HG03103 (cell line): ENCODE measurements around the gene LMF1.
"Not testable (repeated sequence)": the region's sequence is repeated elsewhere in the genome, so short reads cannot be mapped to it uniquely, and the experiment has no call there.

Experiments
- ATAC-seq: cut with Tn5 transposase; IDR thresholded peaks from one replicate; pipeline ENCODE4 v1.9.1; 2021; ENCODE audit warnings: low read depth; ENCODE audit not compliant: unreplicated experiment

Gene LMF1

DNA sequence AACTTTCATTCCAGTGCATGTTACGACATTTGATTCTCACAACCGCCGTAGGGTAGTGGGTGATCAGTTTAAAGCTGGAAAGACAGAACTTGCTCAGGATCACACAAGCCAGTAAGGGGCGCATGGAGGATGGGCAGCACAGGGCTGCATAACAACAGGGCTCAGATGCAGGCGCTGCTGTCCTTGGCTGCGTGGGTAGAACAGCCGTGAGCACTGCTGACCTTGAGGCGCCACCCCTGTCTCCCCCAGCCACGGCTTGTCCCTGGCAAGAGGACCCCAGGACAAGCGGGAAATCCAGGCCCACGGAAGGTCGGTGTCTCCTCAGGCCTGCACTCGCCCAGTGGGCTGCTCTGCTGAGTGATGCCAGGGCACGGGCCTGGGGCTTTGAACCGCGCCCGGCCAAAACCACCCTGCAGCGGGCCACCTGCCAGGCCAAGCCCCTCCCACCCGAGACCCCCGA lies 84.7 kb downstream of the LMF1 start:
- ATAC-seq = no peak

DNA sequence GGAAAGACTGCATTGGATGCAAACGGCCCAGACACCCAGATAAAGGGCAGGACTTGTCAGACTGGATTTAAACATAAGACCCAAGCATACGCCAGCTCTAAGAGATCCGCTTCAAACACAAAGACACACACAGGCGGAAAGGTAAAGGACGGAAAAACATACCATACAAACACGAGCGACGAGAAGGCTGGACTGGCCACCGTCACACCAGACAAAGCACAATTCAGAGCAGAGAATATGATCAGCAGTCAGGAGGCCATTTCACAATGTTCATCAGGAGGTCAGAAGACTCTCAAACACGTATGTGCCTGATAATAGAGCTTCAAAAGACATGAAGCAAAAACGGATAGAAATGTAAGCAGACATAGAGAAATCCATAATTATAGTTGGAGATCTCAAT lies 85.4 kb downstream of the LMF1 start:
- no peak for ATAC-seq

DNA sequence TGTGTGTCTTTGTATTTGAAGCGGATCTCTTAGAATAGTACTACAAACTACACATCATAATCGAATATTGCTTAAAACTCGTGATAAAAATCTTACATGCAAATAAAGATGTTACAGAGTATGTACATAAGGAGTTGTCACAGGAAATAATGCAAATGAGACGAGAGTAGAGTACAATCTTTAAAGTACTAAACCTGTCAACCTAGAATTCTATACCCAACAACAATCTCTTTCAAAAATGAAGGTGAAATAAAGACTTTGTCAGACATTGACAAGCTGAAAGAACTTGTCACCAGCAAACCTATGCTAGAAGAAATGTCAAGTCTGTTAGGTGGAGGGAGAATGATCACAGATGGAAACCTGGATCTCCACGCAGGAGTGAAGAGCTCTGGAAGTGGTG lies 86.6 kb downstream of the LMF1 start:
- no peak for ATAC-seq

DNA sequence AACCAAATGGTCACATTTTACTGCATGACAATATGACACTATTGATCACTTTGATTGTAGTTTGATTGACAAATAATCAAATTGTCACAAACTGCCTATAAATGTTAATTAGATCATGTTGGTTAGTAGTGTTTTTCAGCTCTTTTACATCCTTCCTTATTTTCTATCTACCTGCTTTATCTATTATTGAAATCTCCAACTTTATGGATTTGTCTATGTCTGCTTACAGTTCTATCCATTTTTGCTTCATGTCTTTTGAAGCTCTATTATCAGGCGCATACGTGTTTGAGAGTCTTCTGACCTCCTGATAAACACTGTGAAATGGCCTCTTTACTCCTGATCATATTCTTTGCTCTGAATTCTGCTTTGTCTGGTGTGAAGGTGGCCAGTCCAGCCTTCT lies 87.0 kb downstream of the LMF1 start:
- no peak for ATAC-seq

DNA sequence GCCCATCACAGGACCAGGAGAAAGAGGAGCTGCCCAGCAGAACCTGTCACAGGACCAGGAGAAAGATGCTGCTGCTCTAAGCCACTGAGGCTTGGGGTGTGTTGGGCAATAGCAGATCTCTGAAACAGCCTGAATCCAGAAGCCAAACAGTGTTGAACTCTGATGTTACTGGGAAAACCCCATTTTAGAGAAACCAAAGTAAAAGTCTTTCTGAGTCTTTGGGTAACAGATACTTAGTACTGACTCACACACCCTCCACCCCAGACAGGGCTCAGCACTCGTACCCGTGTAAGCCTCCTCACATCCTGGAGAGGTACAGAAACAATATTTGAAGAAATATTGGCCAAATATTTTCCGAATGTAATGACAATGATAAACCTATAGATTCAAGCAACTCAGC lies 87.4 kb downstream of the LMF1 start:
- no peak for ATAC-seq

DNA sequence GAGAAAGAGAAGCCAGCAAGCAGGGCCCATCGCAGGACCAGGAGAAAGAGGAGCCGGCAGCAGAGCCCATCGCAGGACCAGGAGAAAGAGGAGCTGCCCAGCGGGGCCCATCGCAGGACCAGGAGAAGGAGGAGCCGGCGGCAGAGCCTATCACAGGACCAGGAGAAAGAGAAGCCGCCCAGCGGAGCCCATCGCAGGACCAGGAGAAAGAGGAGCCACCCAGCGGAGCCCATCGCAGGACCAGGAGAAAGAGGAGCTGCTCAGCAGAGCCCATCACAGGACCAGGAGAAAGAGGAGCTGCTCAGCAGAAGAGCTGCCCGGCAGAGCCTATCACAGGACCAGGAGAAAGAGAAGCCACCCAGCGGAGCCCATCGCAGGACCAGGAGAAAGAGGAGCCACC lies 88.1 kb downstream of the LMF1 start:
- ATAC-seq = not testable (repeated sequence)

DNA sequence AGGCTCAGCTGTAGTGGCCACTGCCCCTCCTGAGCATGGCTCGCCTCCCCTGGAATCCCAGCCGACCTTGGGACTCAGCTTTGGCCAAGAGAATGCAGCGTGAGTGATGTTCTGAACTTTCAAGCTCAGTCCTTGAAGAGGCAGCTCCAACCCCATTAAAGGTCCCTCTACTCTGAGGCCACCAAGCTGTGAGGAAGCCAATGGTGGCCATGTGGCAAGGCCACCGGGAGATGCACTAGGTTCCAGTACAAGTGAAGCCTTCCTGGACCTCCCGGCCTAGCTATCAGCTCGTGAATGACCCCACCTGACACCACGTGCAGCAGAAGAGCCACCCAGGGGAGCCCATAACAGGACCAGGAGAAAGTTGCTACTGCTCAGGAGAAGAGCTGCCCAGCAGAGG lies 88.5 kb downstream of the LMF1 start:
- ATAC-seq = no peak

DNA sequence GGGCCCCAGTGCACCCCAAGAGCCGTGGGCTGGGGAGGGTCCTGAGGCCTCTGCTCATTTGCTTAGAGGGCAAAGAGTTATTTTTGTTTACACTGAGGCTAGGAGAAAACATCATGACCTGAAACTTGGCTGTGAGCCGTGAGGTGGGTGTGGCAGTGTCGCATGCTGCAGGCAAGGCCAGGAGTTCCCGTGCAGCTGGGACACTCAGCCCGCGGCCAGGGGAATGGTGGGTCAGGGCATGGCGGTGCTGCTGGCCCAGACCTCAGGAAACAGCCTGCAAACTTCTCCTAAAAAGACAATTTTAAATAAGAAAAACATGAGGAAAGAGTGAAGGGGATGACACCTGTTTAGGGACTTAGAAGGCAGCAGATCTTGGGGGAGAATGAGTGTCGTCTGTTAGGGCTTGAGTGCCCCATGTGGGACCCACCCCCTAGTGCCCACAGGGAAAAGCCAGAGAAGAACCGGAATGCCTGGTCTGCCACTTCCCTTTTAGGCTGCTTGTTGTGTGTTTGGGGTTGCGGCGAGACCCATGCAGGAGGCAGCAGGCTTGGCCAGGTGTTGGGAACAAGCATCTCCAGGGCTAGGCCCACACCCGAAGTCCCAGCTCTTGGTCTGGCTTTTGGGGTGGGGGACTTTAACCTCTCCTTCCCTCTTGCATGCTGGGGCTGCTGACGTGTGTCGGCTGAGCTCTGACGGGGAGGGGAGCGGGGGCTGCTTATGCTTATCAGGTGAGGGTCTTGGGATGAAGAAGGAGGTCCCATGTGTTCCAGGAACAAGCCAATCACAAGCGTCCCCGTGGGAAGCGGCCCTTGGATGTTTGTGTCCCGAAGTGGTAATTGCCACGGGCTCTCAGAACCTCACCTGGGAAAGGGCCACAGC lies 89.3 kb downstream of the LMF1 start:
- no peak for ATAC-seq

DNA sequence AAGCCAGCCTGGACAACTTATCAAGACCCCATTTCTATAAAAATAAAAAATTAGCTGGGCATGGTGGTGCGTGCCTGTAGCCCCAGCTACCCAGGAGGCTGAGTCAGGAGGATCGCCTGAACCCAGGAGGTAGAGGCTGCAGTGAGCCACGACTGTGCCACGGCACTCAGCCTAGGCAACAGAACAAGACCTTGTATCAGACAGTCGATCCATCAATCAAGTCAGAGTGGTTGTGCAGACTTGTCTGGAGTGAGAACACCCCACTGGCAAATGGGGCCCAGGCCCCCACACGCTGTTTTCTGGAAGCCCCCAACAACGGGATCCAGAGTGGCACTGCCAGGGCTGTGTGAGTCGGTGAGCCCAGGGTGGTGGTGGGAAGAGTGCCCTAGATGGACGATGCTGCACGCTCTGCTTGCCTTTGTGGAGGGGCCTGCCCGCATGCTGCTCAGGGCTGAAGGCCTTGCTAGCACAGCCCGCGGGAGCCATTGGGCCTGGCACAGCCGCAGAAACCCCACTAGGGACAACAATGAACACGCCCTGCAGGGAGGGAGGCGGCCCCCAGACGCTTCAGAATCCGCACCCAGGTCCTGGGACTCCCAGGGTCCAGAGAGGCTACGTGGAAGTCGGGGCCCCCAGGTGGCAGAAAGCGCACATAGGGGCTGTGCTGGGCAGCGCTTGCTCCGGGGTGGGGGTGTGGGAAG lies 90.2 kb downstream of the LMF1 start:
- no peak for ATAC-seq

DNA sequence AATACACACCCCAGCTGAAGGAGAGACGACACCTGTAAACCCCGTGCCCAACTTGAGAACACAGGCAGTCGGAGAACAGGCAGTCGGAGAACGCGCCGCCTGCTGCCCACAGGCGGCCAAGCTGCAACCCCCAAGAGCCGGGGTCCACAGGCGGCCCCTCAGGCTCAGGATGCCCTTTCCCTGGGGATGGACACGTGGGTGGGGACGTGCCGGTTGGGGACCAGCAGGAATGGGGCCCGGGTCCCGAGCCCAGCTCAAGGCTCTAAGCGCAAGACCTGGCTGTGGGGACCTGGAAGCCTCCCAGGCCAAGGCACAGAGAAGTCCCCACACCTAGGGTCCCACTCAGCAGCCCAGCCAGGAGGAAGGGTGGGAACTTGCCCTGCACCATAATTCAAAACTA lies 90.8 kb downstream of the LMF1 start:
- ATAC-seq = no peak

DNA sequence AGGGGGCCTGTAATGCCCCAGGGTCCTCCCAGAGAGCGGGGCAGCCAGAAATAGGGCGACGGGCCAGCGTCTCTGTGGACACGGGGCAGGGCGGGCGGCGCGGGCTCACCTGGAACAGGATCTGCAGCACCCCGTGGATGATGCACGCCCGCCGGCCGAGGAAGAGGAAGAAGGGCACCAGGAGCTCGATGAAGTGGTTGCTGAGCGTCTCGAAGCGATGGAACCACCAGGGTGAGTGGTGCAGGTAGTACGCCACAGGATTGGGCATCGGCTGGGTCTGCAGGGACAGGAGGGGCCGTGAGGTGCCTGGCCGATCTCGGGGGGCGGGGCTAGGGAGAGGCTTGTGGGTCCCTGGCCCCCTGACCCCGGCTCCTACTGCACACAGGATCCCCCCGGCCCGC lies 91.3 kb downstream of the LMF1 start:
- no peak for ATAC-seq

DNA sequence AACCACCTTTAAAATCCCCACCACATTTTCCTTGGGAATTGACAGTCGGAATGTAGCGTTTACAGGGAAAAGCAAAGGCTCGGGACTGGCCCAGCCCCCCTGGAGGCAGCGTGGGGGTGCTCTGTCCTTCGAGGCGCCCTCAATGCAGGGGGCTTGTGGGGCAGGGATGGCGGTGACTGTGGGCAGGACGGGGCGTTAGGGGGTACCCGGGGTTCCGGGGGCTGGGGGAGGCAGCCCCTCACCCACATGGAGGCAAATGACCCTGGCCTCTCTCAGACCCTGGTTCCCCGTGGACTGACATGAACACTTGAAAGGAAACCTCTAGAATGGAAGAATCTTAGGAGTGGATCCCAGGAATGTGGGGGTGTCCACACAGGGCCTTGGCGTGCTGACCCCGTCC lies 91.9 kb downstream of the LMF1 start:
- ATAC-seq = no peak

DNA sequence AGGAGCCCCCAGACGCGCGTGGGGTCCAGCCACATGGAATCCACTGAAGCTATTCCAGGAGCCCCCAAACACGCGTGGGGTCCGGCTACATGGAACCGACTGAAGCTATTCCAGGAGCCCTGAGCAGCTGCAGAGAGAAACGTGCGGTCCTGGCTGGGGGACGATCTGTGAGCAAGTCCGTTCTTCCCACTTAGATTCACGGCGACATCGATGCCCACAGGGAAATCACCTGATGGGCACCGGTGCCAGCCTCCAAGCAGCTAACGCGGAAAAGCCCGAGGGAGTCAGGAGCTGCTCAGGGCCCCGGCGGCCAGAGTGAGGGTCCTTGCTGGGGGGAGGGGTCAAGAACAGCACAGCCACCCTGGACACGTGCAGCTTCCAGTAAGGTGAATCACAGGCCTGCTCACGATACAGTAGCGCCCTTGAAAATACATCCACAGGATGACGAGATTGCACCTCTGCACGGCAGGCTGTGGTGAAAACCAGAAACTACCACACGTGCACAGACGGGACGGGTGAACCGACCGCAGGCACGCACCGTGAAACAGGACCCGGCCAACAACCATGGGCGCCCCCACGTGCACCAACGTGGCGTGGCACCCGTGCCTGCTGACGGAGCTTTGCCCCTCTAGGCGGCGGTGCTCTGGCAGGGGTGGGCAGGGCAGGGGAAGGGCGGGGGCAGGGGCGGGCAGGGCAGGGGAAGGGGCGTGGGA lies 92.6 kb downstream of the LMF1 start:
- ATAC-seq = no peak

DNA sequence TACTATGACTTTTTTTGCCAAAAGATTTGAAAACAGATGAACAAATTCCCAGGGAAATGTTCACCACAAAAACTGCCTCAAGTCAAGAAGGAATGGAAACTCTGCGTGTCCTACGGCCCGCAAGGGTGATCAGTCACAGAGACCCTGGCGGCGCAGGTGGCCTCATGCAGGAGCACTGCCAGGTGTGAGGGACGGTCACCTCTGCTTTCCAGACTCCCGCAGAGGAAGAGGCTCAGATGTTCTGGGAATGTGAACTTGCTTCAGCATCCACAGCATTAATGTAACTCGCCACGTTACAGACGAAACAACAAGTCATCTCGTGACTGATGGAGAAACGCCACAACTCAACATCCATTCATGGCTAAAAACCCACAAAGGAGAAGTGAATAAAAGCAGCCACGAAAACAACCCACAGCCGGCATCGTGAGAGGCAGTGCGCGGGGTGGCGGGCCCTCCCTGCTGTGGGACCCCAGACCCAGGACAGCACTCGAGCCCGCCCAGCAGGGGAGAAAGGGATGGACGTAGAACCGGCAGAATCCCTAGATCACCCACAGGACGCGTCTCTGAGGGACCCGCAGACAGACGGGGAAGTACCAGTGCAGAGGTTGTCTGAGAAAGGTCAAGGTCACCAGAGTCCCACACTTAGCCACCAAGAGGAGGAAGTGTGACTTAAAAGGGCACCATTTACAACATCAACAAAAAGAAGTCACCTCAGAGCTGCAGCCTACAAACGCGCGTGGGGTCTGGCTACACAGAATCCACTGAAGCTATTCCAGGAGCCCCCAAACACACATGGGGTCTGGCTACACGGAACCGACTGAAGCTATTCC lies 93.3 kb downstream of the LMF1 start:
- no peak for ATAC-seq

DNA sequence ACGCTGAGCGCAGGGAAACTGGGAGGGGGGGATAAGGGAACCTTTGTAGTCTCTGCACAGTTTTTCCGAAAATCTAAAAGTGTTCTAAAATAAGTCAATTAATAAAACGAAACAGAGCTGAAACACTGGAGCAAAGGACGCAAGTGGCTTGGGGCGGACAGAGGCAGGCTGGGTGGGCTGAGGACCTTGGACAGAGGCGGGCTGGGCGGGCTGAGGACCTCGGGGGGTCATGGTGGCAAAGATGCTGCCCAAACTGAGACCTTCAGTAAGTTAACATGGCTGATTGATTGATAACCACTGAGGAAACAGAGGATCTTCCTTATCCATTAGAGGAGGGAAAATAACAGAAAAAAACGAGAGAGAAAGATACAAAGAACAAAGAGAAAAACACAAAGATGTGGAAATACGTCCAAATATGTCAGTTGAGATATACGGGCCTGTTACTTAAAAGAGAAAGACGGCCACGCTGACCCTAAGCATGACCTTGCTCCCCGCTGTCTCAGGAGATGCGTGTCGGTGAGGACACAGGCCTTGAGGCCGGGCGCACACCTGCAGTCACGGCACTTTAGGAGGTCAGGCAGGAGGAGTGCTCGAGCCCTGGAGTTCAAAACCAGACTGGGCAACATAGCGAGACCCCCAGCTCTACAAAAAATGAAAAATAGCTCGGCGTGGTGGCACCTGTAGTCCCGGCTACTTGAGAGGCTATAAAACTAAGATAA lies 94.1 kb downstream of the LMF1 start:
- no peak for ATAC-seq

DNA sequence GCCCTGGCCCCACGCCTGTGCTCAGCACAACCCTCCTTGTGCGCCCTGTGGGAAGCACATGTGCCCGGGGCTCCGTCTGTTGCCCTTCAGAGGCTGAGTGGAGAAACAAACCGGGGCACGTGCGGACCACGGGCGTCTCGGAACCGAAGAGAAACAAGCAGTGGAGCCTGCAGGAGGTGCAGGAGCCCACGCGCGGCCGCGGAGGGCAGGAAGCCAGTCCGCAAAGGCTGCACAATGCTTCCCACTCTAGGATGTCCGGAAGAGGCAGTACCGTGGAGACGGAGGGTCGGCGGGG lies 94.8 kb downstream of the LMF1 start:
- no peak for ATAC-seq

DNA sequence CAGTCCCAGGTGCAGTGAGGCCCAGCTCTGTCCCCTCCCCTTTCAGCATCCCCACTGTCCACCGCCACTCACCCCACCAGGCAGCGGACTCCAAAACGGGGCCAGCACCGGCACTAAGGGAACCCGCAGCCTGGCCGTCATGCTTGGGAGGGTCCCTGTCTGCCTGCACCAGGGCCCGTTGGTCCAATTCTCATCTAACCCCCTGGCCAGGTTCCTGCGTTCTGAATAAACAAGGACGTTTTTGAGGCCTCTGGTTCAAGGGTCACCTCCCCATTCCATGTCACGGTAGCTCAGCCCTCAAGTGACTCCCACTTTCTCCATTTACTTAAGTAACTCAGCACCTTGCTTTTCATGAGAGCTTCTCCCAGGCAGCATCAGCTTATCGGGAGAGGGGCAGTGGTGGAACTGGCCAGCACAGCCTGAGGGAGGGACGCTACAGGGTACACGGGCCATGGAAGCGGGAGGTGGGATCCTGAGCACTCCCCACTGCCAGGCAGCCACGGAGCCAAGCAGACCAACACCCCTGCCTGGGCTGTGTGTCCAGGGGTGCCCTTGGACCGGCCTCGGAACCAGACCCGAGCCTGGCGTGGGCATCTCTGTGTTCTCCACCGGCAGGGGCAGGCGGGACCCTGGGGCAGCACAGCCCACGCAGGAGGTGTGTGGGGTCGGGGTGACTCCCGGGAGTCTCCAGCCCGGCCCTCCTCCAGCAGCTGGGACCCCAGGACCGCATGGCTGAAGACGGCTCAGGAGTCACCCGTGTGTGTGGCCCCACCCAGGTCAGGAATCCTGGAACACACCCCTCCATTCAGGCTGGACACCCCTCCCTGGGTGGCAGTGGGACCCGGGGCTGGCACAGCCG lies 95.4 kb downstream of the LMF1 start:
- ATAC-seq = no peak

DNA sequence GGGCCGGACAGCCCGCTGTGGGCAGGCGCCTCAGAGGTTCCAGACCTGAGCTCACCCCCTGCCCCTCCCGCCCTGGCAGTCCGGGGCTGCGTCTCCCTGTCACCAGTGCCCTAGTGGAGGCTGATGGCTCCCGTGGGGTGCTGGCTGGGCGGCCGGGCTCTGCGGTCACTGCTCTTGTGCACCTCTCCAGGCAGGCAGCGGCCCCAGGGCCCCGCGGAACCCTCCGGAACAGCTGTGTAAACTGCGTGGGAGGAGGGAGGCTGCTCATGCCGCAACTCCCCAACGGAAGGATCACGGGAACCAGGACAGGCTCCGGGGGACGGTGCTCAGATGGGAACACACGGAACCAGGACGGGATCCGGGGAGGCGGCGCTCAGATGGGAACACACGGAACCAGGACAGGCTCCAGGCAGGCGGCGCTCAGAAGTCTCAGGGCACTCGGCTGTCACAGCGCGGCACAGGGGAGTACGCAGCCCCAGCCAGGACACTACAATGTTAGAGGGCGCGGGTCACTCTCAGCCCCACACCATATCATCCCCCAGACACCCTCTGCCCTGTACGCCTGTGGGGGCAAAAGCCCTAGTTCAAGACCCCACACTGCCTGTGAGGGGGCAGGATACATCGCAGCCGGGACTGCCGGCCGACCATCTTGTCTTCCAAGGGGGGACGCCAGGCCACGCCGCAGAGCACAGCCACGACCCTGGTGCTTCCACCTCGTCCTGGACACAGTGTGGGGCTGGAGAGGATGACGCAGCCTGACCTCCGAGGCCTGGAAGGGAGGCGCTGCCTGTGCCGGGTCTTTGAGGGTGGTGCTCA lies 96.2 kb downstream of the LMF1 start:
- no peak for ATAC-seq
